Cardiac fibroblast (primary cell): ENCODE results near the gene SGCA.

Source experiments
- DNase-seq, 2 donors: peaks; one replicate each; pipeline versions ENCODE4 v3.0.0 to v3.0.0-alpha.2; 2010; ENCODE audit warnings: low read depth in 2 of 2
- H3K4me3 ChIP-seq, 2 donors: replicated peaks in 1 of 2; 1 replicate in 1 of 2; 2 replicates in 1 of 2; pipeline ENCODE4 v1.5.1; 2011; ENCODE audit warnings: low read depth in 2 of 2, low read length in 2 of 2, mild to moderate bottlenecking in 2 of 2, moderate library complexity in 1 of 2
- TF ChIP-seq, protein P1 (sequence below): IDR thresholded peaks from one replicate; pipeline ENCODE4 v1.5.1; 2011; ENCODE audit warnings: low read depth, mild to moderate bottlenecking, low read length, inconsistent platforms

Gene SGCA

DNA sequence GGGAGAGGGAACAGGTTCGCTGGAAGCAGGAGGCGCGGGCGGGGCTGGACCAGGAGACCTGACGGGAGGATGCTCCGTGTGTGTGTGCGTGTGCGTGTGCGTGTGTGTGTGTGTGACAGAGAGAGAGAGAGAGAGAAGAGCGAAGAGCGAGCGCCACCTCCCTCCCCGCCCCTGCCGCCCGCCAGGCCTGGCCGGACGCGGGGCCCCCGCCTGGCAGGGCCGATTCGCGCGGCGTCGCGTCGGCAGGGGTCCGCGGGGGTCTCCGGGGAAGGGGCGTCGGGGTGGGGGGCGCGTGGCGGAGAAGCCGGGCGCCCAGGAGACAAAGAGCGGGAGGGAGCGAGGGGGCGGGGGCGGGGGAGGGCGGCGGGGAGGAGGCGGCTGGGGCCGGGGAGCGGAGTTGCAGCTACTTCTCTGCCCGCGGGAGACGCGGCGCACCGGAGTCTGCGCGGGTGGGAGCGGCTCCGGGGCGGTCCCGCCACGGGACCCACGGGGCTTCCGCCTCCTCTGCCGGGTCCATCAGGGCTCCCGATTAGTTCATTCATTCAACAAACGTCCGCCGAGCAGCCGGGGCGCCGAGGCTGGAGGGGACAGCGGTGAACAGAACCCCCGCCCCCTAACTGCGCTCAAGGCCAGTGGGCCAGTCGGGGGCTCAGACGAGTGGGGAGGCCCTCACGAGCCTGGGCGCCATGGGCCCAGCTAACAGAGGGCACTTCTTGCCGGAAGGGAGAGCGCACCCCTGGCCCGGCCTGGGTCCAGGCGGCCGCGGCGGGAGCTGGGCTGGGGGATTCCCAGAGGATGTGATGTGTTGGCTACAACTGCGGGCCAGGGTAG lies 35.9 kb upstream of the SGCA start, which contains the start of gene SAMD14:
Gene SAMD14 (minus strand): TSS at position 433 of the 831 bp plus-strand sequence. CDS start 5,201 bp downstream, outside the sequence.
- DNase-seq = peak; percentile 48 to 57
- TF ChIP-seq, protein P1, sequence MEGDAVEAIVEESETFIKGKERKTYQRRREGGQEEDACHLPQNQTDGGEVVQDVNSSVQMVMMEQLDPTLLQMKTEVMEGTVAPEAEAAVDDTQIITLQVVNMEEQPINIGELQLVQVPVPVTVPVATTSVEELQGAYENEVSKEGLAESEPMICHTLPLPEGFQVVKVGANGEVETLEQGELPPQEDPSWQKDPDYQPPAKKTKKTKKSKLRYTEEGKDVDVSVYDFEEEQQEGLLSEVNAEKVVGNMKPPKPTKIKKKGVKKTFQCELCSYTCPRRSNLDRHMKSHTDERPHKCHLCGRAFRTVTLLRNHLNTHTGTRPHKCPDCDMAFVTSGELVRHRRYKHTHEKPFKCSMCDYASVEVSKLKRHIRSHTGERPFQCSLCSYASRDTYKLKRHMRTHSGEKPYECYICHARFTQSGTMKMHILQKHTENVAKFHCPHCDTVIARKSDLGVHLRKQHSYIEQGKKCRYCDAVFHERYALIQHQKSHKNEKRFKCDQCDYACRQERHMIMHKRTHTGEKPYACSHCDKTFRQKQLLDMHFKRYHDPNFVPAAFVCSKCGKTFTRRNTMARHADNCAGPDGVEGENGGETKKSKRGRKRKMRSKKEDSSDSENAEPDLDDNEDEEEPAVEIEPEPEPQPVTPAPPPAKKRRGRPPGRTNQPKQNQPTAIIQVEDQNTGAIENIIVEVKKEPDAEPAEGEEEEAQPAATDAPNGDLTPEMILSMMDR = no peak
- peak within 1 kb of the TSS; percentile 46 to 60 for H3K4me3 ChIP-seq

DNA sequence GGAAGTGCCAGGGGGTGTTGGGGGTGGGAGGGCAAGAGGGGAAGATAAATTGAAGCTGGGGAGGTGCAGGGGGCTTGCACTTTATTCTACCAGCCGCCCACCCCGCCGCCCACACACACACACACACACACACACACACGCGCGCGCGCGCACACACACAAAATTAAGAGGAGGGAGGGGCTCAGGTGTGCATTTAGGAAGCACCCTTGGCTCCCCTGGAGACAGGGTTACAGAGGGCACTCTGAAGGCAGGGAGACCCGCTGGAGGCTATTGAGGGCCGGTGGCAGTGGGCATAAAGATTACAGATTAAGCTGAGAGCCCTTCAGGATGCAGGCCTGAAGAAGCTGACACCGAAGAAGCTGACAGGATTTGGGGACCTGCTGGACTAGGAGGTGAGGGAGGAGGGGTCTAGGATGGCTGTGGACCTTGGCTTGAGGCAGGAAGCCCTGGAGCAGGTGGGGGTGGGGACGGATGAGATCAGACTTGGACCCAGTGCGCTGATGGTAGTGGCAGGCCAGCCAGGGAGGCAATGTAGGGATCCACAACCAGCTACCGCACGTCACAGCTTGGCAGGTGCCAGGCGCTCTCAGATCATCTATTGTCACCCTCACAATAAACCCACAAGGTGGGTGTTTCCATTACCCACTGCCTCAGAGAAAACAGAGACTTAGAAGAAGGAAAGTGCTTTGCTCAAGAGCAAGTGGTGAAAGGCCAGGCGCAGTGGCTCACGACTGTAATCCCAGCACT lies 35.1 kb upstream of the SGCA start:
- H3K4me3 ChIP-seq = peak overlapping the region in 1 of 2 donors; percentile 60
- no peak for DNase-seq
- TF ChIP-seq, protein P1 = no peak

DNA sequence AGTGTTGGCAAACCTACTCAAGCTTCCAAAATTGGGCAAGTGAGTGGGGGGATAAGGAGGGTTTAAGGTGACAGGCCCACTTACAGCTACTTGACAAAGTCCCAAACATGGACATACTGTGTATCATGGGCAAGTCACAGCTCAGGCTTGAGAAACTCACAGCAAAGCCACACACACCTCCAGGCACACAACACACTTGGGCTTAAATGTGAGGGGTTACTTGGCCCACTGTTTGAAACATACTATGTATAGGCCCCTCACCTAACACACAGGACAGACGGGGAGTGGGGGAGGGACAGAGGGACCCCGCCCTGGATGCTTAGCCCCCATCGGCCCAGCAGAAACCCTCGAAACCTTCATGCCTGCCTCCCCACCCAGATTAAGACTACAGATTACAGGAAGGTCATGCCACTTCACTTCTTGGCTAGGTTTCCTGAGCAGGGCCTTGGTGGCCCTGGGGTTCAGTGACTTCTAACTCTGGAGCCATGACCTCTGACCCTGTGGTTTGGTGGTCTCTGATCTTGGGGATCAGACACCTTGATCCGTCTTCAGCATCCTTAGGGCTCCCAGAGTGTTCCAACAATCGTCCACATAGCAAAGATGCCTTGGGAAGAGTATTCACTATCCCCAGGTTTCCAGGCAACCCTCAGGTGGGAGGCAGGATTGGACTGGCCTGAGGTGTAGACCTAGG lies 33.6 kb upstream of the SGCA start:
- DNase-seq = no peak
- TF ChIP-seq, protein P1 = no peak
- H3K4me3 ChIP-seq = no peak overlapping the region

DNA sequence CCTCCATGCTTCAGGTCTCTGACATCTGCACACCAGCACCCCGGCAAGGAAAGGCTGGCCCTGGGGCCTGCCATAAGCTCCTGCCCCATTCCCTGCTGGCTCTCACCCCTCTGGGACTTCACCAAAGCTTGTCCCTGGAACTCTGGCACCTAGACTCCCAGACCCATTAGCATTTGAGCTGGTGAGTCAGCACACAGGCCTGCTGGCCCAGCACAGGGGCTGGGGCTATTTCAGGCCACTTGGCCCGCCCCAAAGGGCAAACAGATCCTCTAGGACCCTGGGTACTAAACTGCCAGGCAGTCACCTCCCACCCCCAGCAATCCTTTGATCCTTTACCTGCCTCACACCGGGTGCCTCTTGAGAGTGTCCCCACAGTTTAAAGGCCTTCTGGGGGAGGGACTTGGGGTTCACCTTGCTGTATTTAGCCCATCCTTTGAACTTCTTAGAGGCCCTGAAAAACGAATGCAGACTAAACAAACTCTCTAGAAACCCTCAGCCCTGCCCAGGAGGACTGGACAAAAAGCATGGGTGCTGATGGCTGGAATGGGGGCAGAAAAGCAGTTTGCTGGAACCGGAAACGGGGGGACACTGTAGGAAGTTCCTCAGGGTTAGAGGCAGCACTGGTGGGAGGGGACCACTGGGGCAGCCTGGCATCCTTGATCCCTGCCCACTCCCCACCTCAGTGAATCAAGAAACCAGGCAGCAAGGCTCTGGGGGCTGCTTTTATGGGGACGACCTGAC lies 32.6 kb upstream of the SGCA start:
- peak; percentile 45 to 48 for DNase-seq
- H3K4me3 ChIP-seq = no peak overlapping the region
- TF ChIP-seq, protein P1 = no peak

DNA sequence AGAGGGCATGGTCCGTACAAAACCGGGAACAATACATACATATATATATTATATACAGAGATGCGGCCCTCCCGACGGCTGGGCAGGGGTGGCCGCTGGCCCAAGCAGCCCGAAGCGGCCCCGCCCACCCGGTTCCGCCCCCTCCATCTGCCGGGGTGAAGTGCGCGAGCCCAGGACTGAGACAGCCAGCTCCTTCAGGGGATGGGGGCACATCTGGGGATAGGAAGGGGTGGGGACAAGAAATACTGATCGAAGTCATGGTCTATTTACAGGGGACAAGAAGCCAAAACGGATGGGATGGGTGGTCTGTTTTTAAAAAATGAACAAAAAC lies 32.1 kb upstream of the SGCA start:
- no peak for DNase-seq
- no peak overlapping the region for H3K4me3 ChIP-seq
- TF ChIP-seq, protein P1 = no peak
